GM19023 (cell line): Measurements from ENCODE around the gene PDXK.

Experiments used
- ATAC-seq: cut with Tn5 transposase; IDR thresholded peaks from one replicate; pipeline ENCODE4 v1.9.1; 2021; ENCODE audit warnings: mild to moderate bottlenecking, moderate library complexity; ENCODE audit not compliant: unreplicated experiment

PDXK gene

DNA sequence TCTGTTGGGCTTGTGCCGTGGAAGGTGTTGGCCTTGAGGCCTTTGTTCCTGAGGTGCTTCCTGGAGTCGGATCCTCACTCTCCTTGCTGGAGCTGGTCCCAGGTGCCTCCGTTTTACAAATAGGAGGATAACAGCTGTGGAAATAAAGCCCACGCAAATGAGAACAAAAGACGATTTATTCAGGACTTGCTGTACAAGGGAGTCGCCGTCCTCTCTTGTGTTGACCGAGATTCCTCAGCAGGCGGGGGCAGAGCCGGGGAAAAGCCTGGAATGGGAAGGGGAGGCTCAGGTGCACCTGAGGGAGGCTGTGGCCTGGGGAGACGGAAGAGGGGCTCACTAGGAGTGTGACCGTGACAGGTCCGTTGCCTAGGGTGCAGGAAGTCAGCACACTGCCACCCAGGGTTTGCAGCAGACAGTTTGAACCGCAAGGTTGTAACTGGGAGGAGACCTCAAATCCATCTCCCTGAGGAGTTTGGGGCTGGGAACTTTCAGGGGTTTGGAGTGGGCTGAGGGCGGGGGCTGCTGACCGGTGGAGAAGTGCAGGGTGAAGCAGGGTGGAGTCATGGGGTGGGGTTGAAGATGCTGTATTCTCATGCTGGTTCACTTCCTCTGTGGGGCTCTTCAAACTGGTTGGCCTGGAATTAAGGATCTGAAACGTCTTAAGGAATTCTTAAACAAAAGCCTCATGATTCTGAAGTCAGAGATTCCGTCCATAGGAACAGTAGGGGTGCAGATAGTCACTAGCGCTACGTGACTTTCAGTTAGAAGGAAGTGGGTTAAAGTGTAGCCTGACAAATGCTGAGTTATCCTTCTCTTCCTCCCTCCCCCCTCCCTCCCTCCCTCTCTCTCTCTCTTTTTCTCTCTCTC, 59.8 kb downstream of the PDXK start:
- ATAC-seq: no peak

DNA sequence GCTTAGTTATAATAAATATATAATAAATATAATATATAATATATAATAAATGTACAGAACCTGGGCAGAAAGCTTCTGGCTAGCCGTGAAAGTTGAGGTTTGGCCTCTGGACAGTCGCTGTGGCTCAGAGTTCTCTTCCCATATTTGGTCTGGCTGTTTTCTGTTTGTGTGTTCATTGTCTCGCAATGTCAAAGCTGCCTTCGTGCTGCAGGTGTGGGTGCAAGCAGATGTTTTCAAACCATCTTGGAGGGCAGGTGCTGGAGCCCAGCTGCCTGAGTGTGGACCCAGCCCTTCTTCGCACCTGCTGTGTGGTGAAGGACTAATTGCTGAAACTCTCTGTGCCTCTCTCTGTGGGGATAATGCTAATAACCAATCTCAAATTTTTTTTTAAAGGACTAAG, 60.7 kb downstream of the PDXK start:
- no peak for ATAC-seq

DNA sequence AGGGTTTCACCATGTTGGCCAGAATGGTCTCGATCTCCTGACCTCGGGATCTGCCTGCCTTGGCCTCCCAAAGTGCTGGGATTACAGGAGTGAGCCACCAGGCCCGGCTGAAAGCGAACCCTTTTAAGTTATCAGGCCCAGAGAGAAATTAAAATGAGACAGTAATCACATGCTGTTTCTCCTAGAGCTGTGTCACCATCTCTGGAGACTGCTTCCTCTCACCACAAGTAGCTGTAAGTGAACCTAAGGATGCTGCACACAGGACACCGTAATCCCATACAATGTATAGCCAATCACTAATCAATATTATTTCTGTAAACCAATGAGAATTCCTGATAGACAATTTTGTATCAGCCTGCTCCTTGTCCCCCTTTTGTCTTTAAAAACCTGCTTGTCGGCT, 62.9 kb downstream of the PDXK start:
- no peak for ATAC-seq

DNA sequence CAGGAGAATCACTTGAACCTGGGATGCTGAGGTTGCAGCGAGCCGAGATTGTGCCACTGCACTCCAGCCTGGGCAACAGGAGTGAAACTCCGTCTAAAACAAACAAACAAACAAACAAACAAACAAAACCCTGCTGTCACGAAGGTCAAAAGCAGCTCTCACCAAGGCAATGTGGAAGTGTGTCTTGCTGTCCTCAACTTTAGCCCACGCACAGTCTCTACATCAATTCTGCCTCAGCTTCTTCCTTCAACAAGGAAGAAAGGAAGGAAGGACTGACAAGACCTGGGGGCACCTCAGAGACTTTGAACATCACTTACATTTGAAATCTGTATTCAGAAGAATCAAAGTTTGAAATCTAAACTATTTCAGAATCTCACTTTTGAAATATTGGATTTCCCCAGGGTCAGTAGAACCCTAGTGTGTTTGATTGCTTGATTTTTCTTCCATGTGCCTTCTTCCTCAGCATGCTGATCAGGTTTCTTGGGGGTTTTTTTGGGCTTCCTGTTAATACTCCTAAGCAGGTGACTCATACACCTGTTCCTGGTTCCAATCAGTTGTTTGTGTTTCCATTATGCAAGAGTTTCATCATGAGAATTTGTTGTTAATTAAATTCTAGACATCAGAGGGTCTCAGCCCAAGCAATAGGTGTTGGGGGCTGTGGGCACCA, 63.6 kb downstream of the PDXK start:
- ATAC-seq: no peak

DNA sequence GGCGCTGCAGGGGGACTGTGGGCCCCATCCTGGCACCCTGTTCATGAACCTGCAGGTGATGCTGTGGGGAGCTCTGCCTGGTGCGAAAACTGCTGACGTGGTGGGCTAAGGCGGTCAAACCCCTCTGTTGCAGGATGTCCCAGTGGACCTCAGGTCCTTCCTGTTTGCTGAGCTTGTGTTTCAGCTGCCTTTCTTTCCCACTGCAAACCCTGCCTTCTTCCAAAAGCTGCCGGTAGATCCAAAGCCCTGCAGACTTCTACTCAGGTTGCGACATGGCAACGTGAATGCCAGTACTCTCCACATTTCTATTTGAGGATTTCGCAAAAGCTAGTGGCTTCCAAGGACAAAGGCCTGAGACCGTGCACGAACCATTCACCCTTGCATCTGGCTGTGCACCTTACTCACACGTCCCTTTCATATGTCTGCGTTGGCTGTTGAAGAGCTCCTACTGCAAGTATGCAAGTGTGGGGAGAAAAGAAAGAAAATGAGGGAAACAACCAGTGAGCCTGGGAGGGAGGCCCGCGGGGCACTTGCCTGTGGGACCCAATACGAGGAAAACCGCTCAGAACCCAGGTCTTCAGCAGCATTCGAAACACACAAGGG, 64.3 kb downstream of the PDXK start:
- no peak for ATAC-seq

DNA sequence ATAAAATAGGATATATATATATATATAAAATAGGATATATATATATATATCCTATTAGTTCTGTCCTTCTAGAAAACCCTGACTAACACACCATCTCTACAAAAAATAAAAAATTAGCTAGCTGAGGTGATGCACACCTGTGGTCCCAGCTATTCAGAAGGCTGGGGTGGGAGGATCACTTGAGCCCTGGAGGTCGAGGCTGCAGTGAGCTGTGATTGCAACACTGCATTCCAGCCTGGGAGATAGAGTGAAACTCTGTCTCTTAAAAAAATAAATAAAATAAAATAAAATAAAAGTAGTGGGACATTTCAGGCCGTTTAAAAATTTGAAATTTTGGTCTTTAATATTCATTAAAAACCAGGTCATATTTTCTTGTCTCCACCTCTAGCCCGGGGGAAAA, 66.2 kb downstream of the PDXK start:
- ATAC-seq: no peak

DNA sequence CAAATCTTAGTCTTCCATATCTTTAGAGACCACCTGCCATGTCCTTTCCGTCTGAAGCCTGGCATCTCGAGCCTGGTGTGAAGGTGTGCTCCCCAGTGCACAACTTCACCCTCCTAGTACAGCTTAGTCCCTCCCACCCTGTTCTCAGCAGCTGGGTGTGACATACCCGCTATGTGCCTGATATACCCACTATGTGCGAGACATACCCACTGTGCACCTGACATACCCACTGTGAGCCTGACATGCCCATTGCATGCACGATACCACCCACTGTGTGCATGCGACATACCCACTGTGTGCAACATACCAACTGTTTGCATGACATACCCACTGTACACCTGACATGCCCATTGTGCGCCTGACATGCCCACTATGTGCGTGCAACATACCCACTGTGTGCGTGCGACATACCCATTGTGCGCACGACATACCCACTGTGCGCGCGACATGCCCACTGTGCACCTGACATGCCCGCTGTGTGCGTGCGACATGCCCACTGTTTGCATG, 67.4 kb downstream of the PDXK start:
- ATAC-seq: no peak

DNA sequence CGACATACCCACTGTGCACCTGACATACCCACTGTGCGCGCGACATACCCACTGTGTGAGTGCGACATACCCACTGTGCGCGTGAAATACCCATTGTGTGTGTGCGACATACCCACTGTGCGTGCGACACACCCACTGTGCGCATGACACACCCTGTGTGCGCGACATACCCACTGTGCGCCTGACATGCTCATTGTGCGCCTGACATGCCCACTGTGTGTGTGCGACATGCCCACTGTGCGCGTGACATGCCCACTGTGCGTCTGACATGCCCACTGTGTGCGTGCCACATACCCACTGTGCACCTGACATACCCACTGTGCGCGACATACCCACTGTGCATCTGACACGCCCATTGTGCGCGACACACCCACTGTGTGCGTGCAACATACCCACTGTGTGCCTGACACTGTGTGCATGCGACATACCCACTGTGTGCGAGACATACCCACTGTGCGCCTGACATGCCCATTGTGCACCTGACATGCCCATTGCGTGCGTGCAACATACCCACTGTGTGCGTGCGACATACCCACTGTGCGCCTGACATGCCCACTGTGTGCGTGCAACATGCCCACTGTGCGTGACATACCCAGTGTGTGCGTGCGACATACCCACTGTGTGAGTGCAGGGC, 68.0 kb downstream of the PDXK start:
- no peak for ATAC-seq

DNA sequence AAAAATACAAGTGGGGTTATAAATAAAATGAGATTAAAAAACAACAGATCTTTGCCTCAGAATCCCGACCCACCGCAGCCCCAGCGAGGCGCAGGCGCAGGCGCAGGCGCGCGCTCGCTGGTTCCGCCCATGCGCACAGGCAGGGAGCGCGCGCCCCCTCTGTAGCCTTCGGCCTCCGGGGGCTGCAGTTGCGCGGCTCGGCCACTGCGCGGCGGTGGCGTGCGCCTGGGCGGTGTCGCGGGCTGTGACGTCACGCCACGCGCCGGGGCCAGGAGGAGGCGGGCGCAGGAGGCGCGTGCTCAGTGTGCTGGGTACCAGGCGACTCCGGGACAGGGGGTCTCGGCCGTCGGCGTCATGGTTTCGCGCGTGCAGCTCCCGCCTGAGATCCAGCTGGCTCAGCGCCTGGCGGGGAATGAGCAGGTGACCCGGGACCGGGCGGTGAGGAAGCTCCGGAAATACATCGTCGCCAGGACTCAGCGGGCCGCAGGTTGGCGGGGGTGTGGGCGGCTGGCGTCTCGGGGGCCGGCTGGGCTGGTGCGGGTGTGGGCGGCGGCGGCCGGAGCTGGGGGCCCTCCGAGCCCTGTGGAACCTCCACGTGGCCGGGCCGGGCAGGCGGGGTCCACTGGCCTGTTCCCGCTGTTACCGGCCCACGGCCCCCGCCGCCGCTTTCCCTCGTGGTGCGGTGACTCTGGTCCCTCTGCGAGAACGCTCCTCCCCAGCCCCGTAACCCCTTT, 70.5 kb downstream of the PDXK start, which contains the start of gene RRP1:
Gene RRP1 (plus strand): TSS at position 302 of the 734 bp plus-strand sequence. CDS start 53 bp downstream, at position 355.
- peak; percentile 77 for ATAC-seq

DNA sequence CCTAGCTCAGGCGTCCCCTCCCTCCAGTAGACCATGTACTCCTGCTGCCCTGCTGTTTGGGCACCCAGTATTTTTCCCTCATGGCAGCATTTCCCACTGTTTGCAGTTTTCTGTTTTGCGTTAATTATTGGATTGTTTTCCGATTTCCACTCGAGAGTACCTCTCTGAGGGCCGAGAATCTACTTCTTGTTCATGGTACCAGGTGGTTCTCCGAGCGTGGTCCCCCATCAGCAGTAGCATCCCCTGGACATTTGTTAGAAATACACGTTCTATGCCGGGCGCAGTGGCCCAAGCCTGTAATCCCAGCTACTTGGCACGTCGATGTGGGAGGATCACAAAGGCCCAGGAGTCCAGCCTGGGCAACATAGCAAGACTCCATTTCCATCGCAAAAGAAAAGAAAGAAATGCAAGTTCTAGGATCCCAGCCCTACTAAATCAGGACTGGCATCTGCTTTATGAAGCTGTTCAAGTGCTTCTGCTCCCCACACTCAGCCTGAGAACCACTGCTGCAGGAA, 71.1 kb downstream of the PDXK start:
- no peak for ATAC-seq

DNA sequence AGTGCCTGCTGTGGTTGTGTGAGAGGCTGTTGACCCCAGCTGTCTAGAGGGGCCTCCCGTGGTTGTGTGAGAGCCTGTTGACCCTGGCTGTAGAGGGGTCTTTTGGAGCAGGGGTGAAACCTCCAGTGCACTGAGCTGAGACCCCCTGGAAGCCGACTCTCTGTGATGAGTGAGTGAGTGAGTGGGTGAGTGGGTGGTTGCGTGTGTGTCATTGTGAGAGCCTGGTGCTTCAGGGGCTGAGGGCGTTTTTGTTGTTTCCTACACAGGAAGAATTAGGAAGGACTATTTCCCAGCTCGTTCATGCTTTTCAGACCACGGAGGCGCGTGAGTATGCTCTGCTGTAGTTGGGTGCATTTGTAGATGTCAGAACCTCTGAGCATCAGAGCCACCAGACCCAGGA, 73.5 kb downstream of the PDXK start:
- no peak for ATAC-seq

DNA sequence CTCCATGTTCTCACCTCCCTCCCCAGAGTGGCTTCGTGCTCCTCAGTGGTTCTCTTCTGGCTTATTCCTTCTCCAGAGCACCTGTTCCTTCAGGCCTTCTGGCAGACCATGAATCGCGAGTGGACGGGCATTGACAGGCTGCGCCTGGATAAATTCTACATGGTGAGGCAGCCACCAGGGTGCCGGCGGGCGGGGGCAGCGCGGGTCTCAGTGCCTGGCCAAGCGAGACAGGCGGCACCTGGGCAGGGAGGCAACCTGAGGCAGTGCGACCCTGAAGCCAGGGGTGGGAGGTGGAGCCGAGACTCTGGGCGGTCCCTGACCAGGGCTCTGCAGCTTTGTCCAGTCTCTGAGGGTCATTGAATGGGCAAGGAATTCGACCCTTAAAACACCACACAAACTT, 74.3 kb downstream of the PDXK start:
- no peak for ATAC-seq

DNA sequence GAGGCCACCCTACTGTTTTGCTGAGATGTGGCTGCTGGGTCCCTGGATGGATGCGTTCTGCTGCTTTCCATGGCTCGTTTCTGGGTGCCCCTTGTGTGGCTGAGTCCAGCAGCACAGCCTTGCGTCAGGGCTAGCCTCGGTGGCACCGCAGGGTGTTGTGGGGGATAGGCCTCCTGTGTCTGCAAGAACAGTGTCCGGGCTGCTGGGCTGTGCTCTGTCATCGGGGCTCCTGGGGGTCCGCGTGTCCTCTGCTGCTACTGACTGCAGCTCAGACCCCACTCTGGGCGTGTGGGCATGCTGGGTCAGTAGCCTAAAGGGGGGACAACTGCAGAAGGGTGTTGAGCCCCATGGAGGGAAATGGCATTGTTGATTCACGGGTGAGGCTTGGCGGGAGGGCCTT, 75.4 kb downstream of the PDXK start:
- ATAC-seq: no peak

DNA sequence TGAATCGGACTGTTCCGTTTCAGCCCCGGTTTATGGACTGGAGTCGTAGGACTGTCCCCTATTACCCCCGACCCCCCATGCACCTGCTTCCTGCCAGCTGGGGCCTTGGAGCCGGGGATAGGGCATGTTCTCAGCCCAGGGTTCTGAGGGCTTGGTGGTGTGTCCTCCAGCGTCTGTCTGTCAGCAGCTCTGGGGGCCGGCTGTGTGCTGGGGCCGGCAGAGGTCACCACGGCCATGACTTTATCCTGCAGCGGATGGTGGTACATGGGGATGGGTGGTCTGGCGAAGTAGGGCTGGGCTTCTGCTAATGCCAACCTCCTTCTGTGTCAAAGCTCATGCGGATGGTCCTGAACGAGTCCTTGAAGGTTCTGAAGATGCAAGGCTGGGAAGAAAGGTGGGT, 75.9 kb downstream of the PDXK start:
- ATAC-seq: no peak

DNA sequence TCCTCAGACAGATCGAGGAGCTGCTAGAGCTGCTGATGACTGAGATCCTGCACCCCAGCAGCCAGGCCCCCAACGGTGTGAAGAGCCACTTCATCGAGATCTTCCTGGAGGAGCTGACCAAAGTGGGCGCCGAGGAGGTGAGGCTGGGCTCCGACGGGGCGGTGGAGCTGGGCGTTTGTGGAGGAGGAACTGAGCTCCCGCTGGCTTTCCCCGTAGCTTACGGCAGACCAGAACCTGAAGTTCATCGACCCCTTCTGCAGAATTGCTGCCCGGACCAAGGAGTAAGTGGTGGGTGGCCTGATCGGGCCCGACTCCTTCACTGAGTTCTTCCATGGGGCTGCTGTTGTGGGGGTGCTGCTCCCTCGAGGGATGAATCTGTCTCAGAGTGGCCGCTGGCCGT, 78.5 kb downstream of the PDXK start:
- no peak for ATAC-seq

DNA sequence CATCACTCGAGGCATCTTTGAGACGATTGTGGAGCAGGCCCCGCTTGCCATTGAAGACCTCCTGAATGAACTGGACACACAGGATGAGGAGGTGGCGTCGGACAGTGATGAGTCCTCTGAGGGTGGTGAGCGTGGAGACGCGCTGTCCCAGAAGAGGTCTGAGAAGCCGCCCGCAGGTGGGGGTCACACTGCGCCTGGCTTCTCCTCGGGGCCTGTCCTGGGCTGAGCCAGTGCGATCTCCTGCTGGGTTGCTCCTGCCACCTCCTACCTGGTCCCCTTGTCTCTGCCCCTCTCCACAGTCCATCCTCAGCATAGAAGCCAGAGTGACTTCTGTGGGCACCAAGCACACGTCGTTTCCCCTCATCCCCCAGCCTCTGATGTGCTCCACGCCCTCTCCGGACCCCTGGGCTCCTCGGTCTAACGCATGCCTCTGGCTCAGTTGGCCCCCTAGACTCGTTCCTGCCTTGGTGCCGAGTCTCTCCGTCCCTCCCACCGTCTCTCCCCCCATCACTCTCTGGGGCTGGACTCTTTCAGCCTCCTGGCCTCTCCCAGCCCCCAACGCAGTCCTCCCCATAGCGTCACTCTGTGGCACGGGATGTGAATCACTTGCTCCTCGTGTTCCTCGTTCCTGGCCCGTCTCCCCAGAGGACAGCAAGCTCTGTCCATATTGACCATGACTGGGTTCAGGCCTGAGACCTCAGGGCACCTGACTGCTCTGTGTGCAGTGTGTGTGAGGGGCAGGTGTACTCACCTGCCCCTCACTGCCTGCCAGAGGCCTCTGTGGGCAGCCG, 79.2 kb downstream of the PDXK start:
- ATAC-seq: no peak

DNA sequence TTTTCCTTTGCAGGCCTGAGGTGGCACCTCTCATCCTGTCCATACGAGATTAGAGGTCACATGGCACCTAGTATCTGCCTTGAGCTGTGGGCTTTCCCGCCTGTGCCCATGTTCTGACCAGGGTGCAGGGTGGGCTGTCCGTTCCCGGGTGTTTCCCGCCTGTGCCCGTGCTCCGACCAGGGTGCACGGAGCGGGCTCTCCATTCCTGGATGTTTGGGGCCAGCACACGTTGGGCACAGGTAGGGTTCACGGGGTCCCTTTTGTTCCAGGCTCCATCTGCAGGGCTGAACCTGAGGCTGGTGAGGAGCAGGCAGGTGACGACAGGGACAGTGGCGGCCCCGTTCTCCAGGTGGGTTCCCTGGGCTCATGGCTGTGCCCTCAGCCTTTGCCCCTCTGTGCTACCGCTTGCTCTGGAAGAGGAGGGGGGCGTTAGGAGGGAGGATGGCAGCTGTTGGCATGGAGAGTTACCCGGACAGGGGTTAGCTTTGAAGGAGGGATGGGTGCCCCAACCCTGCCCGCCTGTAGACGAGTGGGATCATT, 80.4 kb downstream of the PDXK start:
- no peak for ATAC-seq

DNA sequence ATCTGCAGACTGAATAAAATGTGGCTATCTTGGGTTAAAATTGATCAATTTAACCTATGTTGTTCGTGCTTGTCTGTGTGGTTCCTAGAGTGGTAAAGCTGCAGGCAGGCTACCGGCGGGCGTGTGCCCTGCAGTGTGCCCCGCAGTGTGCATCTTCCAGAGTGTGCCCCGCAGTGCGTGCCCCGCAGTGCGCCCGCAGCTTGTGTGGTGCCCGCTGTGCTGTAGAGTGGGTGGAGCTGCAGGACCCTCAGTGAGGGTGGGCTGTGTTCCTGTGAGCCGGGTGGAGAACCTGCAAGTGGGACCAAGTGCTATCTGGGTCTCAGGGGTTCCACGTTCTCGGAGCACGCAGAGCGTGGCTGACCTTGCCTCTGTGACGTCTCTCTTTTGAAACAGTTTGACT, 81.2 kb downstream of the PDXK start:
- ATAC-seq: no peak

DNA sequence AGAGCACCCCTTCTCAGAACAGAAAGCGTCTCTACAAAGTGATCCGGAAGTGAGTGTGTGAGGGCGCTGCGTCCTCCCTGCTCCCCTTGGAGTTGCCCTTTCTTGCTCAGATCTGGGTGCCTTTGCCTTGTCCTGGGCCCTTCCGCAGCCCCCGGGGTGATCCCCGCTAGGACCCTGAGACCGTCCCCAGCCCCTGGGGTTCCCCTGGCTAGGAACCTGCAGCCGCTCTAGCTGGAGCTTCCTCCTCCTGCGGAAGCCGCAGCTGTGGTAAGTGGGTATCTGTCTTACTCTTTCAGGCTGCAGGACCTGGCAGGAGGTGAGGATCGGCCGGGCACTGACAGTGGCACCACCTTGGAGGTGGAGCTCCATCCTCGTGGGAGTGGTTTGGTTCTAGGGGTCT, 81.6 kb downstream of the PDXK start:
- ATAC-seq: no peak
